Sigmoid colon (tissue), 7 donors: ENCODE results near the gene KLHL5. TPM values are rescaled to one million over a fixed set of nuclear protein-coding genes. Genes with fewer than 3 reads are reported as not detected.

ENCODE experiments used
- DNase-seq: peaks from one replicate; pipeline ENCODE4 v3.0.0-alpha.2; 2019
- H3K27ac ChIP-seq, 4 donors: fragments of 200-600 bp; sonication (generic); one replicate each; pipeline ENCODE4 v1.5.1; 2016 to 2019; ENCODE audit warnings: mild to moderate bottlenecking in 1 of 4
- H3K27me3 ChIP-seq, 3 donors: fragments of 200-600 bp; sonication (generic); one replicate each; pipeline ENCODE4 v1.5.1; 2019; ENCODE audit warnings: mild to moderate bottlenecking in 1 of 3
- H3K36me3 ChIP-seq, 4 donors: fragments of 200-600 bp; sonication (generic); one replicate each; pipeline ENCODE4 v1.5.1; 2016 to 2019
- H3K4me1 ChIP-seq, 4 donors: fragments of 200-600 bp; sonication (generic); one replicate each; pipeline ENCODE4 v1.5.1; 2017 to 2019
- H3K4me3 ChIP-seq, 4 donors: fragments of 200-600 bp; sonication (generic); one replicate each; pipeline ENCODE4 v1.5.1; 2017 to 2019; ENCODE audit warnings: mild to moderate bottlenecking in 2 of 4, moderate library complexity in 1 of 4
- H3K9me3 ChIP-seq, 4 donors: fragments of 200-600 bp in 3 of 4; sonication (generic) in 3 of 4; one replicate each; pipeline versions ENCODE4 v1.5.1 to v1.6.1; 2013 to 2019
- CTCF ChIP-seq, 4 experiments: fragments of 450-650 bp in 3 of 4; fragments of 200-600 bp in 1 of 4; IDR thresholded peaks; one replicate each; pipeline ENCODE4 v1.5.1; 2016 to 2019; ENCODE audit warnings: antibody characterized with exemption in 4 of 4, mild to moderate bottlenecking in 3 of 4, moderate library complexity in 2 of 4
- EP300 ChIP-seq, 4 donors: sonication (generic); formaldehyde crosslinking; IDR thresholded peaks; one replicate each; pipeline ENCODE4 v1.6.1; 2017; ENCODE audit warnings: antibody characterized with exemption in 4 of 4
- POLR2A ChIP-seq, 2 donors: fragments of 450-650 bp; IDR thresholded peaks; one replicate each; pipeline ENCODE4 v1.6.1; 2016; ENCODE audit warnings: antibody characterized with exemption in 2 of 2, mild to moderate bottlenecking in 2 of 2, moderate library complexity in 2 of 2
- POLR2AphosphoS5 ChIP-seq, 4 donors: sonication (generic); formaldehyde crosslinking; IDR thresholded peaks; one replicate each; pipeline ENCODE4 v1.6.1; 2017; ENCODE audit warnings: antibody characterized with exemption in 4 of 4
- WGBS, 2 donors: extraction: QIAGEN DNeasy Blood & Tissue Kit; methylation state at CpG; one replicate each; pipeline ENCODE4 v1.1.7; 2013; 5-methylcytosine and 5-hydroxymethylcytosine counted together
- intact Hi-C: fragments of 100-400 bp; cut with DNase I; formaldehyde crosslinking; loops from one replicate; pipeline ENCODE4 v1.15.1; 2023
- polyA plus RNA-seq, 3 donors: library from polyadenylated mRNA; stranded (reverse); fragments of 200-250 nt; gene quantifications; one replicate each; pipeline ENCODE4 v1.2.3, GENCODE V29; 2013
- total RNA-seq, 4 donors: library from RNA; depleted of rRNA; stranded (reverse); fragments of >200 nt; gene quantifications; one replicate each; pipeline ENCODE4 v1.1.0, GENCODE V29; 2016
- donor health status: healthy with polysubstance abuse.
- donor health status: Bipolar disorder and iron deficiency.
- donor health status: healthy.

KLHL5 gene
- total and polyA plus RNA-seq, 7 donors, result 5.8 to 179 (median 88.5) TPM

GRCh38 chr4:39066371-39066770 lies 4.3 kb downstream of the KLHL5 start:
- peaks cover 0 to 72% (median 31%) of the 10 kb centered on the region in 4 donors for H3K4me1 ChIP-seq
- H3K36me3 ChIP-seq, result no peaks in the 10 kb centered on the region
- no peak overlapping the region for H3K4me3 ChIP-seq
- H3K27ac ChIP-seq, result no peak overlapping the region
- H3K9me3 ChIP-seq, result no peaks in the 10 kb centered on the region
- DNase-seq, result no peak
- intact Hi-C loops, result no loop called here
- no peaks in the 10 kb centered on the region for H3K27me3 ChIP-seq
- TF ChIP-seq POLR2AphosphoS5 (IDR thresholded peaks at IDR 0.05) (no peak), CTCF (IDR thresholded peaks at IDR 0.05) (no peak), EP300 (IDR thresholded peaks at IDR 0.05) (no peak), POLR2A (IDR thresholded peaks at IDR 0.05) (no peak)
- 97 to 99% methylated on average over 2 of the region's 2 CpGs for WGBS, 2 donors

- intact Hi-C loops, result no loop called here
- WGBS, 2 donors, result 95 to 98% methylated on average over 2 of the region's 2 CpGs
- TF ChIP-seq EP300 (IDR thresholded peaks at IDR 0.05), result no peak
- TF ChIP-seq POLR2AphosphoS5 (IDR thresholded peaks at IDR 0.05), result no peak
- TF ChIP-seq POLR2A (IDR thresholded peaks at IDR 0.05), result no peak
- TF ChIP-seq CTCF (IDR thresholded peaks at IDR 0.05), result no peak
- Histone ChIP-seq H3K36me3 (no peaks in the 10 kb centered on the region), H3K27ac (no peak overlapping the region), H3K4me1 (peaks cover 0 to 72% (median 29%) of the 10 kb centered on the region in 4 donors), H3K9me3 (no peaks in the 10 kb centered on the region), H3K27me3 (no peaks in the 10 kb centered on the region), H3K4me3 (no peak overlapping the region)
- DNase-seq, result no peak
These were observed 5.0 kb downstream of the KLHL5 start for GRCh38 chr4:39067031-39067430.

GRCh38 chr4:39067451-39067850 lies 5.4 kb downstream of the KLHL5 start:
- H3K27ac ChIP-seq, result no peak overlapping the region
- no peaks in the 10 kb centered on the region for H3K27me3 ChIP-seq
- WGBS, 2 donors, result 94 to 96% methylated on average over 3 of the region's 3 CpGs
- no peaks in the 10 kb centered on the region for H3K9me3 ChIP-seq
- TF ChIP-seq EP300 (IDR thresholded peaks at IDR 0.05) (no peak), POLR2AphosphoS5 (IDR thresholded peaks at IDR 0.05) (no peak), POLR2A (IDR thresholded peaks at IDR 0.05) (no peak), CTCF (IDR thresholded peaks at IDR 0.05) (no peak)
- intact Hi-C loops, result no loop called here
- DNase-seq, result no peak
- no peak overlapping the region for H3K4me3 ChIP-seq
- no peaks in the 10 kb centered on the region for H3K36me3 ChIP-seq
- peaks cover 0 to 72% (median 26%) of the 10 kb centered on the region in 4 donors for H3K4me1 ChIP-seq

- Histone ChIP-seq H3K36me3 (no peaks in the 10 kb centered on the region), H3K9me3 (no peaks in the 10 kb centered on the region), H3K4me3 (no peak overlapping the region), H3K27me3 (no peaks in the 10 kb centered on the region), H3K4me1 (peaks cover 0 to 60% (median 16%) of the 10 kb centered on the region in 4 donors), H3K27ac (no peak overlapping the region)
- 86 to 90% methylated on average over 3 of the region's 3 CpGs for WGBS, 2 donors
- TF ChIP-seq EP300 (IDR thresholded peaks at IDR 0.05) (no peak), POLR2A (IDR thresholded peaks at IDR 0.05) (no peak), POLR2AphosphoS5 (IDR thresholded peaks at IDR 0.05) (no peak), CTCF (IDR thresholded peaks at IDR 0.05) (no peak)
- no peak for DNase-seq
- intact Hi-C loops, result no loop called here
These were observed 6.9 kb downstream of the KLHL5 start for GRCh38 chr4:39068907-39069306.

GRCh38 chr4:39078829-39079228 lies 16.8 kb downstream of the KLHL5 start:
- intact Hi-C loops, result no loop called here
- H3K9me3 ChIP-seq, result no peaks in the 10 kb centered on the region
- DNase-seq, result no peak
- no peak overlapping the region for H3K4me3 ChIP-seq
- H3K27ac ChIP-seq, result no peak overlapping the region
- 90 to 94% methylated on average over 2 of the region's 2 CpGs for WGBS, 2 donors
- H3K27me3 ChIP-seq, result no peaks in the 10 kb centered on the region
- H3K4me1 ChIP-seq, result no peaks in the 10 kb centered on the region
- peaks cover 6 to 34% (median 8%) of the 10 kb centered on the region in 4 donors for H3K36me3 ChIP-seq
- TF ChIP-seq EP300 (IDR thresholded peaks at IDR 0.05), result no peak
- TF ChIP-seq POLR2A (IDR thresholded peaks at IDR 0.05), result no peak
- no peak for TF ChIP-seq CTCF (IDR thresholded peaks at IDR 0.05)
- TF ChIP-seq POLR2AphosphoS5 (IDR thresholded peaks at IDR 0.05), result no peak
